ENCODE measurements around the gene SLC6A8.
"Not testable (repeated sequence)": the region's sequence is repeated elsewhere in the genome, so short reads cannot be mapped to it uniquely, and the experiment has no call there.

The SLC6A8 gene

GRCh38 chrX:153744210-153745066, 56.7 kb downstream of the SLC6A8 start:
- TF ChIP-seq CTCF (conservative IDR thresholded peaks at IDR 0.05), result no peak
- H3K27ac ChIP-seq, result no peak overlapping the region

- H3K27ac ChIP-seq, result not testable (repeated sequence)
Observed at GRCh38 chrX:153745067-153745433, 57.3 kb downstream of the SLC6A8 start.

All from VCaP (cell line).